ENCODE measurements around the gene AHNAK. TPM values are rescaled to one million over a fixed set of nuclear protein-coding genes. Genes with fewer than 3 reads are reported as not detected.

AHNAK gene
- total RNA-seq, 1 donor: 474 TPM

GRCh38 chr11:62421996-62422395 is 124.6 kb downstream of the AHNAK start:
- no peak overlapping the region for H3K4me3 ChIP-seq (ENCODE audit: low read depth, low read length)
- no peak for TF ChIP-seq CTCF (IDR thresholded peaks at IDR 0.05; ENCODE audit: insufficient read depth, low read depth, low read length)
- DNase-seq (ENCODE audit: low read depth): no peak

GRCh38 chr11:62420882-62421281 is 125.7 kb downstream of the AHNAK start:
- DNase-seq (ENCODE audit: low read depth): no peak
- no peak for TF ChIP-seq CTCF (IDR thresholded peaks at IDR 0.05; ENCODE audit: insufficient read depth, low read depth, low read length)
- H3K4me3 ChIP-seq (ENCODE audit: low read depth, low read length): no peak overlapping the region

- peak; percentile 57 for DNase-seq (ENCODE audit: low read depth)
- TF ChIP-seq CTCF (IDR thresholded peaks at IDR 0.05; ENCODE audit: insufficient read depth, low read depth, low read length): no peak
- no peak overlapping the region for H3K4me3 ChIP-seq (ENCODE audit: low read depth, low read length)
Measured at GRCh38 chr11:62419943-62420342, 126.7 kb downstream of the AHNAK start.

- TF ChIP-seq CTCF (IDR thresholded peaks at IDR 0.05; ENCODE audit: insufficient read depth, low read depth, low read length): no peak
- peak overlapping the region; percentile 1 for H3K4me3 ChIP-seq (ENCODE audit: low read depth, low read length)
- peak; percentile 59 for DNase-seq (ENCODE audit: low read depth)
Measured at GRCh38 chr11:62419314-62419929, 127.2 kb downstream of the AHNAK start.

GRCh38 chr11:62418733-62419132 is 127.9 kb downstream of the AHNAK start, which contains the start of gene SCGB1A1:
Gene SCGB1A1 (plus strand): TSS chr11:62419033. CDS start chr11:62419096, 63 bp downstream.
- no peak for DNase-seq (ENCODE audit: low read depth)
- TF ChIP-seq CTCF (IDR thresholded peaks at IDR 0.05; ENCODE audit: insufficient read depth, low read depth, low read length): no peak

GRCh38 chr11:62418136-62418535 is 128.5 kb downstream of the AHNAK start:
- H3K4me3 ChIP-seq (ENCODE audit: low read depth, low read length): no peak overlapping the region
- DNase-seq (ENCODE audit: low read depth): no peak
- no peak for TF ChIP-seq CTCF (IDR thresholded peaks at IDR 0.05; ENCODE audit: insufficient read depth, low read depth, low read length)

More at GRCh38 chr11:62418733-62419132, 127.9 kb downstream of the AHNAK start, which contains the start of gene SCGB1A1:
- peak within 1 kb of the TSS; percentile 1 for H3K4me3 ChIP-seq (ENCODE audit: low read depth, low read length)

GRCh38 chr11:62416596-62416995 is 130.0 kb downstream of the AHNAK start:
- TF ChIP-seq CTCF (IDR thresholded peaks at IDR 0.05; ENCODE audit: insufficient read depth, low read depth, low read length): no peak
- H3K4me3 ChIP-seq (ENCODE audit: low read depth, low read length): no peak overlapping the region
- no peak for DNase-seq (ENCODE audit: low read depth)
